Peyer's patch (tissue), 4 donors: ENCODE measurements around the gene PTPRA. TPM values are rescaled to one million over a fixed set of nuclear protein-coding genes. Genes with fewer than 3 reads are reported as not detected.
"Not testable (repeated sequence)": the region's sequence is repeated elsewhere in the genome, so short reads cannot be mapped to it uniquely, and the experiment has no call there.

Source experiments
- DNase-seq, 3 donors: peaks; one replicate each; pipeline ENCODE4 v3.0.0-alpha.2; 2017 to 2019
- H3K27ac ChIP-seq, 4 donors: fragments of 200-600 bp; sonication (generic); one replicate each; pipeline ENCODE4 v1.5.1; 2016 to 2019
- H3K27me3 ChIP-seq, 2 donors: fragments of 200-600 bp; sonication (generic); one replicate each; pipeline ENCODE4 v1.5.1; 2019
- H3K36me3 ChIP-seq, 3 donors: fragments of 200-600 bp; sonication (generic); one replicate each; pipeline ENCODE4 v1.5.1; 2016 to 2019
- H3K4me1 ChIP-seq, 4 donors: fragments of 200-600 bp; sonication (generic); one replicate each; pipeline ENCODE4 v1.5.1; 2016 to 2019
- H3K4me3 ChIP-seq, 4 donors: fragments of 200-600 bp; sonication (generic); 1 replicate in 3 of 4; 2 replicates in 1 of 4; pipeline ENCODE4 v1.5.1; 2016 to 2019; ENCODE audit warnings: mild to moderate bottlenecking in 1 of 4
- H3K9me3 ChIP-seq, 4 donors: fragments of 200-600 bp; sonication (generic); one replicate each; pipeline ENCODE4 v1.5.1; 2016 to 2019; ENCODE audit warnings: mild to moderate bottlenecking in 1 of 4
- POLR2A ChIP-seq, 2 donors: fragments of 450-650 bp; IDR thresholded peaks; one replicate each; pipeline ENCODE4 v1.5.1; 2017; ENCODE audit warnings: antibody characterized with exemption in 2 of 2, mild to moderate bottlenecking in 2 of 2, moderate library complexity in 2 of 2
- total RNA-seq, 4 donors: library from RNA; depleted of rRNA; stranded (reverse); fragments of >200 nt; gene quantifications; one replicate each; pipeline ENCODE4 v1.1.0, GENCODE V29; 2016
- TF ChIP-seq, protein P1 (sequence below), 6 experiments: fragments of 450-650 bp in 4 of 6; fragments of 200-600 bp in 2 of 6; sonication (generic) in 1 of 6; IDR thresholded peaks; one replicate each; pipeline ENCODE4 v1.5.1; 2017 to 2019; ENCODE audit warnings: antibody characterized with exemption in 6 of 6, mild to moderate bottlenecking in 3 of 6, moderate library complexity in 1 of 6

The PTPRA gene
- total RNA-seq, 4 donors from 2014 or later = 22.8 to 52.8 (median 36.5) TPM

DNA sequence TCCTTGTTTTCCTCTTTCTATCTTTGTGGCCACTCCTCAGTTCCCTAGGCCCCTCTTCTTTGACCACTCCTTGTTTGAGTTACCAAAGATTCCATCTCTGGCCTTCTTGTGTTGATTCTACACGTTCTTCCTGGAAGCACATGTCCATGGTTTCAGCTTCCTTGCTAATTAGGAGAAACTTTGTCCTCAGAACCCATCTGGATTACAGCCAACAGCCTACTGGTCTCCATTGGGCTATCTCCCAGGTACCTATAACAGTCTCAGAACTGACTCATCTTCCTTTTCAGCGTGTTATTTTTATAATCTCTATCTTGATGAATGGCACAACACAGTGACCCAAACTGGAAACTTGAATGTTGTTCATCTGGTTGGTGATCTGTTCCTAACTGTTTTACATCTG lies 17.5 kb downstream of the PTPRA start:
- DNase-seq = no peak
- Histone ChIP-seq H3K27ac (no peak overlapping the region), H3K9me3 (no peaks in the 10 kb centered on the region), H3K4me3 (no peak overlapping the region), H3K4me1 (peaks cover 0 to 15% (median 0%) of the 10 kb centered on the region in 4 donors), H3K27me3 (no peaks in the 10 kb centered on the region), H3K36me3 (no peaks in the 10 kb centered on the region)
- TF ChIP-seq, protein P1, sequence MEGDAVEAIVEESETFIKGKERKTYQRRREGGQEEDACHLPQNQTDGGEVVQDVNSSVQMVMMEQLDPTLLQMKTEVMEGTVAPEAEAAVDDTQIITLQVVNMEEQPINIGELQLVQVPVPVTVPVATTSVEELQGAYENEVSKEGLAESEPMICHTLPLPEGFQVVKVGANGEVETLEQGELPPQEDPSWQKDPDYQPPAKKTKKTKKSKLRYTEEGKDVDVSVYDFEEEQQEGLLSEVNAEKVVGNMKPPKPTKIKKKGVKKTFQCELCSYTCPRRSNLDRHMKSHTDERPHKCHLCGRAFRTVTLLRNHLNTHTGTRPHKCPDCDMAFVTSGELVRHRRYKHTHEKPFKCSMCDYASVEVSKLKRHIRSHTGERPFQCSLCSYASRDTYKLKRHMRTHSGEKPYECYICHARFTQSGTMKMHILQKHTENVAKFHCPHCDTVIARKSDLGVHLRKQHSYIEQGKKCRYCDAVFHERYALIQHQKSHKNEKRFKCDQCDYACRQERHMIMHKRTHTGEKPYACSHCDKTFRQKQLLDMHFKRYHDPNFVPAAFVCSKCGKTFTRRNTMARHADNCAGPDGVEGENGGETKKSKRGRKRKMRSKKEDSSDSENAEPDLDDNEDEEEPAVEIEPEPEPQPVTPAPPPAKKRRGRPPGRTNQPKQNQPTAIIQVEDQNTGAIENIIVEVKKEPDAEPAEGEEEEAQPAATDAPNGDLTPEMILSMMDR (IDR thresholded peaks at IDR 0.05) = no peak

DNA sequence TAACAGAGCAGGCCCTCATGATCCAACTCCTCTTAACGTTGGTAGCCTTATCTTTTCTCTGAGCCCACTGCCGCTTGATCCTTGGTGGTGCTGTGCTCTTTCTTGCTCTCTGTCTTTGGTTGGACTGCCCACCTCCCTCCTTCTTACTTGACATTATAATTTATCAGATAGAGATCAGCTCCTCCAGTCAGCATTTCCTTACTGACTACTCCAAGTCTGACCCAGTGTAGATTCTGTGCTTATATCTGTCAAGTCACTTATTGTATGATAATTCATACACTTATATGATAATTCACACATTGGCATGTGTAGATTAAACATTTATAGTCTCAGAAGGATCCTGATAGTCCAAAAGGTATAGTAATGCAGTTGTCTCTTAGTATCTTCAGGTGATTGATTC lies 18.1 kb downstream of the PTPRA start:
- Histone ChIP-seq H3K4me1 (peaks cover 0 to 15% (median 0%) of the 10 kb centered on the region in 4 donors), H3K27me3 (no peaks in the 10 kb centered on the region), H3K27ac (no peak overlapping the region), H3K36me3 (no peaks in the 10 kb centered on the region), H3K4me3 (no peak overlapping the region), H3K9me3 (no peaks in the 10 kb centered on the region)
- DNase-seq = no peak
- TF ChIP-seq POLR2A (IDR thresholded peaks at IDR 0.05) = no peak
- TF ChIP-seq, protein P1 (IDR thresholded peaks at IDR 0.05) = no peak

DNA sequence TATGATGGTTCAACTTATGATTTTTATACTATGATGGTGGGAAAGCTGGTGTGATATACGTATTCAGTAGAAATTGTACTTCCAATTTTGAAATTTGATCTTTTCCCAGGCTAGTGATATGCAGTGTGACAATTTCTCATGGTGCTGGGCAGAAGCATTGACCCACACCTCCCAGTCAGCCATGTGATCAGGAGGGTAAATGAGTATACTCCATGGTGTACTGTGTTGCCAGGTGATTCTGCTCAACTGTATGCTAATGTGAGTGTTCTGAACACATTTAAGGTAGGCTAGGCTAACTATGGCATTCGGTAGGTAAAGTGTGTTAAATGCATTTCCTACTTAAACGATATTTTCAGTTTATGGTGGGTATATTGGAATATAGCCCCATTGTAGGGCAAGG lies 19.1 kb downstream of the PTPRA start:
- TF ChIP-seq, protein P1 (IDR thresholded peaks at IDR 0.05) = no peak
- no peak for TF ChIP-seq POLR2A (IDR thresholded peaks at IDR 0.05)
- Histone ChIP-seq H3K36me3 (no peaks in the 10 kb centered on the region), H3K4me1 (peaks cover 0 to 15% (median 0%) of the 10 kb centered on the region in 4 donors), H3K27me3 (no peaks in the 10 kb centered on the region), H3K27ac (no peak overlapping the region), H3K9me3 (no peaks in the 10 kb centered on the region), H3K4me3 (no peak overlapping the region)
- DNase-seq = no peak

DNA sequence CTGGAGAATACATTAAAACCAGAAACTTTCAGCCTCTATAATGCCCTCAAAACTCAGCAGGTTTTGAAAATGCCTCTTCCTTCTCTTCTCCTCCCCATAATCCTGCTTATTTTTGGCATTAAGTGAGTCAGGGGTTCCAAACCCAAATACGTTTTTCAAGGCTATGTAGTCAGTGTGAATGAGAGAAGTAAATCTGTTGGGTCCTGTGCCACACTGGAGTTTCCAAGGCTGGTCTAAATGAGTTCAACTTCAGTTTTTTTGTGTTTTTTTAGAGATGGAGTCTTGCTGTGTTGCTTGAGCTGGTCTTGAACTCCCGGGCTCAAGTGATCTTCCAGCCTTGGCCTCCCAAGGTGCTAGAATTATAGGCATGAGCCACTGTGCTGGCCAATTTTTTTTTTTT lies 20.9 kb downstream of the PTPRA start:
- no peaks in the 10 kb centered on the region for H3K9me3 ChIP-seq
- H3K4me1 ChIP-seq = peaks cover 0 to 15% (median 0%) of the 10 kb centered on the region in 4 donors
- no peak for TF ChIP-seq POLR2A (IDR thresholded peaks at IDR 0.05)
- TF ChIP-seq, protein P1 (IDR thresholded peaks at IDR 0.05) = no peak
- H3K27me3 ChIP-seq = no peaks in the 10 kb centered on the region
- no peak overlapping the region for H3K27ac ChIP-seq
- DNase-seq = no peak
- no peak overlapping the region for H3K4me3 ChIP-seq
- H3K36me3 ChIP-seq = no peaks in the 10 kb centered on the region

DNA sequence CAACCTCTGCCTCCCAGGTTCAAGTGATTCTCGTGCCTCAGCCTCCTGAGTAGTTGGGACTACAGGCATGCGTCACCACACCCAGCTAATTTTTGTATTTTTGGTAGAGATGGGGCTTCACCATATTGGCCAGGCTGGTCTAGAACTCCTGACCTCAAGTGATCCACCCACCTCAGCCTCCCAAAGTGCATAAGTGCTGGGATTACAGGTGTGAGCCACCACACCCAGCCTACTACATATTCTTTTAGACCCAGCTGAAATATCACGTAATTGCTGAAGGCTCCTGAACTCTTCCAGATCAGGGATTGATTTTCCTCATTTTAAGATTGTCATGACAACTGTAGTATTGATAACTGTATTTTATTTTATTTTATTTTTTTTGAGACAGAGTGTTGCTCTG lies 21.9 kb downstream of the PTPRA start:
- H3K4me3 ChIP-seq, H3K36me3 ChIP-seq, DNase-seq, H3K9me3 ChIP-seq, H3K27me3 ChIP-seq, H3K27ac ChIP-seq: not testable (repeated sequence)
- peaks cover 0 to 13% (median 0%) of the 10 kb centered on the region in 4 donors for H3K4me1 ChIP-seq

DNA sequence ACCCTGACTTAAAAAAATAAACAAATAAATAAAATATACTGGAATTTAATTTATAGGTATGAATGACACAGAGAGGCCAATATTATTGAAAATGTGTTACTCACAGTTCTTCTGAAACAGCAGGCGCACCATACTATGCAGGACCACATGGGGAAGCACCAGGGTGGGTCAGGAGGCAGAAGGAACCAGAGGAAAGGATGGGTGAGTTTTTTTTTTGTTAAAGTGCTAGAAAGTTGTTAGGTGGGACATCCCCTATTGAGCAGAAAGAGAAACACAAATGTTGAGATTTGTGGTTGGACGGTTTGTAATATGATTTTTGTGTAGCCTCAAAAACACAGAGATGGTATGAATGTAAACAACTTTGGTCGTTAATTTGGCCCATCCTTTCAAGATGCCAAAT lies 26.0 kb downstream of the PTPRA start:
- no peaks in the 10 kb centered on the region for H3K4me1 ChIP-seq
- TF ChIP-seq POLR2A (IDR thresholded peaks at IDR 0.05) = no peak
- TF ChIP-seq, protein P1 (IDR thresholded peaks at IDR 0.05) = no peak
- H3K36me3 ChIP-seq = no peaks in the 10 kb centered on the region
- no peaks in the 10 kb centered on the region for H3K27me3 ChIP-seq
- H3K27ac ChIP-seq = no peak overlapping the region
- no peak overlapping the region for H3K4me3 ChIP-seq
- no peaks in the 10 kb centered on the region for H3K9me3 ChIP-seq
- no peak for DNase-seq
